MM.1S (cell line): ENCODE data around the gene ZC2HC1B.
"Not testable (repeated sequence)": the region's sequence is repeated elsewhere in the genome, so short reads cannot be mapped to it uniquely, and the experiment has no call there.

ENCODE experiments used
- DNase-seq: peaks from one replicate; pipeline ENCODE4 v3.0.0-alpha.2; 2015
- H2AFZ ChIP-seq: fragments of 300-600 bp; sonication (generic); 2 replicates; pipeline ENCODE4 v1.6.0; 2016; ENCODE audit warnings: antibody characterized with exemption, low read length
- H3F3A ChIP-seq: fragments of 300-600 bp; sonication (generic); 2 replicates; pipeline ENCODE4 v1.6.1; 2016; ENCODE audit warnings: mild to moderate bottlenecking, antibody characterized with exemption, low read length, moderate library complexity, mixed read lengths; ENCODE audit not compliant: insufficient read depth
- H3K27ac ChIP-seq: fragments of 300-600 bp; sonication (generic); 2 replicates; pipeline ENCODE4 v1.5.1; 2016; ENCODE audit warnings: mild to moderate bottlenecking, low read length
- H3K27me3 ChIP-seq: fragments of 300-600 bp; sonication (generic); replicated peaks from 2 replicates; pipeline ENCODE4 v1.6.0; 2016; ENCODE audit warnings: low read length; ENCODE audit not compliant: insufficient read depth
- H3K36me3 ChIP-seq: fragments of 300-600 bp; sonication (generic); replicated peaks from 2 replicates; pipeline ENCODE4 v1.6.1; 2016; ENCODE audit warnings: mild to moderate bottlenecking, low read length, mixed read lengths; ENCODE audit not compliant: insufficient read depth
- H3K4me1 ChIP-seq: fragments of 300-600 bp; sonication (generic); 2 replicates; pipeline ENCODE4 v1.6.1; 2016; ENCODE audit warnings: low read length, mixed read lengths
- H3K4me2 ChIP-seq: fragments of 300-600 bp; sonication (generic); 2 replicates; pipeline ENCODE4 v1.6.0; 2016; ENCODE audit warnings: low read depth, low read length
- H3K4me3 ChIP-seq: fragments of 300-600 bp; sonication (generic); 2 replicates; pipeline ENCODE4 v1.5.1; 2016; ENCODE audit warnings: low read length, mixed read lengths
- H3K79me2 ChIP-seq: fragments of 300-600 bp; sonication (generic); 2 replicates; pipeline ENCODE4 v1.6.1; 2016; ENCODE audit warnings: mixed run types, low read length, mixed read lengths
- H3K9ac ChIP-seq: fragments of 300-600 bp; sonication (generic); 2 replicates; pipeline ENCODE4 v1.6.1; 2016; ENCODE audit warnings: low read length, mixed read lengths
- H3K9me2 ChIP-seq: fragments of 300-600 bp; sonication (generic); replicated peaks from 2 replicates; pipeline ENCODE4 v1.6.1; 2016; ENCODE audit warnings: mild to moderate bottlenecking, low read length, mixed read lengths; ENCODE audit not compliant: insufficient read depth
- H3K9me3 ChIP-seq: fragments of 300-600 bp; sonication (generic); replicated peaks from 2 replicates; pipeline ENCODE4 v1.6.1; 2016; ENCODE audit warnings: mild to moderate bottlenecking, low read length, mixed read lengths; ENCODE audit not compliant: insufficient read depth
- H4K20me1 ChIP-seq: fragments of 300-600 bp; sonication (generic); 2 replicates; pipeline ENCODE4 v1.6.1; 2016; ENCODE audit warnings: mild to moderate bottlenecking, low read length, moderate library complexity, mixed read lengths; ENCODE audit not compliant: insufficient read depth
- CTCF ChIP-seq: fragments of 300-600 bp; sonication (generic); IDR thresholded peaks from 2 replicates; pipeline ENCODE4 v1.5.1; 2016; ENCODE audit warnings: antibody characterized with exemption, low read length, mixed read lengths
- EZH2 ChIP-seq: fragments of 300-600 bp; sonication (generic); optimal IDR thresholded peaks from 2 replicates; pipeline ENCODE3; 2017; ENCODE audit warnings: low read depth, mild to moderate bottlenecking, antibody characterized with exemption, low read length, mixed read lengths
- EZH2phosphoT487 ChIP-seq: fragments of 300-600 bp; sonication (generic); IDR thresholded peaks from 2 replicates; pipeline ENCODE4 v1.6.1; 2018; ENCODE audit warnings: antibody characterized with exemption, low read length

ZC2HC1B gene

GRCh38 chr6:143844006-143844405 lies 20.3 kb upstream of the ZC2HC1B start:
- Histone ChIP-seq H2AFZ (0 out of 2 replicates have a peak overlapping the region, but pooled peaks have one; percentile 57), H3K4me1 (no peaks in the 10 kb centered on the region), H4K20me1 (no peaks in the 10 kb centered on the region), H3K79me2 (peaks cover 37% of the 10 kb centered on the region), H3K36me3 (no peaks in the 10 kb centered on the region), H3K9me3 (no peaks in the 10 kb centered on the region), H3K27ac (peak overlapping the region; percentile 62; the same call in 1 of the 2 replicates), H3K4me3 (peak overlapping the region; percentile 88), H3K9me2 (no peaks in the 10 kb centered on the region), H3F3A (no peaks in the 10 kb centered on the region), H3K4me2 (peak overlapping the region; percentile 61), H3K27me3 (no peaks in the 10 kb centered on the region), H3K9ac (peak overlapping the region; percentile 93)
- no peak for TF ChIP-seq EZH2
- no peak for TF ChIP-seq CTCF
- no peak for TF ChIP-seq EZH2phosphoT487
- no peak for DNase-seq

GRCh38 chr6:143845033-143845432 lies 19.2 kb upstream of the ZC2HC1B start:
- TF ChIP-seq EZH2phosphoT487, result no peak
- TF ChIP-seq CTCF, result no peak
- TF ChIP-seq EZH2, result no peak
- Histone ChIP-seq H3K79me2 (peaks cover 40% of the 10 kb centered on the region), H4K20me1 (no peaks in the 10 kb centered on the region), H3K36me3 (no peaks in the 10 kb centered on the region), H3K4me3 (no peak overlapping the region), H3K27ac (no peak overlapping the region), H3K4me2 (no peak overlapping the region), H3K27me3 (no peaks in the 10 kb centered on the region), H3K9me3 (no peaks in the 10 kb centered on the region), H3K4me1 (no peaks in the 10 kb centered on the region), H2AFZ (no peak overlapping the region), H3K9ac (no peak overlapping the region), H3F3A (no peaks in the 10 kb centered on the region), H3K9me2 (no peaks in the 10 kb centered on the region)
- DNase-seq, result no peak

- H4K20me1 ChIP-seq, result not testable (repeated sequence)
Measured at GRCh38 chr6:143851706-143852105, 12.6 kb upstream of the ZC2HC1B start.

GRCh38 chr6:143855057-143855456 lies 9.2 kb upstream of the ZC2HC1B start:
- not testable (repeated sequence) for H3K9ac ChIP-seq, H3K79me2 ChIP-seq, DNase-seq

More at GRCh38 chr6:143851706-143852105, 12.6 kb upstream of the ZC2HC1B start:
- not testable (repeated sequence) for H2AFZ ChIP-seq, H3K4me2 ChIP-seq, H3K9me2 ChIP-seq, H3K36me3 ChIP-seq, H3K4me3 ChIP-seq, H3K9me3 ChIP-seq, H3F3A ChIP-seq, H3K4me1 ChIP-seq, H3K27ac ChIP-seq, DNase-seq, H3K9ac ChIP-seq, H3K27me3 ChIP-seq
- H3K79me2 ChIP-seq, result peaks cover 11% of the 10 kb centered on the region

GRCh38 chr6:143856762-143857161 lies 7.5 kb upstream of the ZC2HC1B start:
- not testable (repeated sequence) for H3K9me2 ChIP-seq, H3K79me2 ChIP-seq, H2AFZ ChIP-seq, H3K27me3 ChIP-seq, H4K20me1 ChIP-seq, H3K9me3 ChIP-seq, H3K9ac ChIP-seq, H3K4me3 ChIP-seq, H3K27ac ChIP-seq, DNase-seq, H3K4me1 ChIP-seq, H3K36me3 ChIP-seq, H3K4me2 ChIP-seq, H3F3A ChIP-seq

More at GRCh38 chr6:143855057-143855456, 9.2 kb upstream of the ZC2HC1B start:
- not testable (repeated sequence) for H3K9me2 ChIP-seq, H2AFZ ChIP-seq, H3F3A ChIP-seq, H3K4me3 ChIP-seq, H3K27me3 ChIP-seq, H3K9me3 ChIP-seq, H3K4me1 ChIP-seq, H3K4me2 ChIP-seq, H3K27ac ChIP-seq, H4K20me1 ChIP-seq, H3K36me3 ChIP-seq
